GM18498 (cell line): Measurements from ENCODE around the gene IDH3G.

Experiments used
- ATAC-seq: cut with Tn5 transposase; IDR thresholded peaks from one replicate; pipeline ENCODE4 v1.9.1; 2021; ENCODE audit warnings: mild to moderate bottlenecking, moderate library complexity; ENCODE audit not compliant: unreplicated experiment

IDH3G gene

DNA sequence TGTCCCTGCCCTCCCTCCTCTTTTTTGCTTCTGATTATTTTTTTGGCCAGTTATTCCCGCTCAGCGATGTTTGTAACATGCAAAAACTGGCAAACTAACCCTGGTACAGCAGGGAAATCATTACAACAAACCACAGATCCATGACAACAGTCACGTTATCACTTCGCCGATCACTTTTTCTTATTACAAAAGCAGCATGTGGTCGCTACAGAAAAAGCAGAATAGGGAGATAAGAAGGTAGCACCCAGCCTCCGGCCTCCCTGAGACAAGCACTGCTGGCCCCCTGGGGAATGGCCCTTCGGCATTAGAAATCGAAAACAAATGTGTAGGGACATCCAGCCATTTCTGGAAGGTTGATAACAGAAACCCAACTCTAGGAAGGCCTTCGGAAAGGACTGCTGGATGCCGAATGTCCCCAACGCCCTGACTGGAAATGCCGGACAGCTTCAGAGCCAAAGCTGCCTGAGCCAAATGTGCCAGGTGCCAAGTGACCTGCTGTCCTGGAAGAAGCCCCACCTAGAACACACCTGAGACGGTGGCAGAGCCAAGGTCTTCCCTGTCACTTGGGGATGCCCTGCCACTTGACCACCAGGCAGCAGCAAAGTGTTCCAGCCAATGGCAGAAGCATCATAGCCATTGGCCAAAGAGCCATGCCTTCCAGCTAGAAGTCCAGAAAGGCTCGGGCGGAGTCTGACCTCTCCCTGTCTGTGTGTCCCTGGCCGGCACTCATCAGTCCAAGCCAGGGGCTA lies 2.9 kb downstream of the IDH3G start:
- ATAC-seq, result no peak

DNA sequence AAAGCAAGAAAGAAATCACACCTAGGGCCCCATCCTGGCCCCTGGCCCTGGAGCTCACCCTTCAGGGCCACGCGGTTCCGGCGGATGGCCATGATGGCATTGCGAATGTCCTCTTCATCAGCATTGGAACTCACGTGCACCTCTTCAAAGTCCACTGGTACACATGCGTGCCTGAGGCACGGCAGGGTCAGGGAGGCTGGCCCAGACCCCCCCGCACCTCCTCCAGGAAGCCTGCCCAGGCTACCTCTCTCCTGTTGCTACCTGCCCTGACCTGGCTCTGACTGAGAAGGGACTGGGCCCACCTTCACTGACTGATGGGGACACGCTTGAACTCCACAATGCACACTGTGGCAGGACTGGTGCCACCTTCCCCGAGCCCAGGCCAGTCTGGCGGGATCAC lies 4.5 kb downstream of the IDH3G start:
- no peak for ATAC-seq

DNA sequence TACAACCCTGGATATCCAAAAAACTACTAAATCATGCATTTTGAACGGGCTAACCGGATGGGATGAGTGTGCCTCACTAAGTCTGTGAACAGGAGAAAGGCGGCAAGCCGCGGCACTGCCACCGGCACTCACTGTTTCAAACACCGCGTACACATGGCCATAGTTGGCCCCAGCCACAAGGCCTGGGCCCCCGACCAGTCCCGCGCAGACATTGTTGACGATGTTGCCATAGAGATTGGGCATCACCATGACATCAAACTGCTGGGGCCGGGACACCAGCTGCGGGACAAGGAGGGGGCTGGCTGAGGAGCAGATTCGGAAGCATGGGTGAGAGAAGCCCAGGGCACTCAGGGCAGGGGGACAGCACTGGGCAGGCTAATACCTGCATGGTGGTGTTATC lies 7.5 kb downstream of the IDH3G start:
- no peak for ATAC-seq

DNA sequence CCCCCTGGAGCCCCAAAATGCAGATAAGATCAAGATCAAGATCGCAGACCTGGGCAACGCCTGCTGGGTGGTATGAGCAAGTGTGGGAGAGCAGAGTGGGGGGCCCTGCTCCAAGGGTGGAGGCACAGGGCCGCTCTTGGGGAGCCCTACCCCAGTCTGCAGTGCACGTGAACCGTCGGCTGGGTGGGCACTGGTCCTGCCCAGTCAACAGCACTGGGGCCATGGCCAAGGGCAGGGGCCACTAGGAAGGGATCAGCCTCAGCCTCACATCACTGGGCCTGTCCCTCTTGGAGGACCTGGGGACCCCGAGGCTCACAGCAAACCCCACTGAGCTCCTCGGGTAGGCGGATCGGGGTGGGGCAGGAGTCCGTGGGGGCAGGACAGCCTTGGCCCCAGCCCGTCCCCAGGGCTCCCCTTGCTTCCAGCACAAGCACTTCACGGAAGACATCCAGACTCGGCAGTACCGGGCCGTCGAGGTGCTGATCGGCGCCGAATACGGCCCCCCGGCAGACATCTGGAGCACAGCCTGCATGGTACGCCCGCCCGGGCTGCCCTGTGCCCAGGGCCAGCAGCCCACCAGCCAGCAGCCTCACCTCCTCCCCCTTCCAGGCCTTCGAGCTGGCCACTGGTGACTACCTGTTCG lies 9.7 kb downstream of the IDH3G start:
- ATAC-seq, result no peak

DNA sequence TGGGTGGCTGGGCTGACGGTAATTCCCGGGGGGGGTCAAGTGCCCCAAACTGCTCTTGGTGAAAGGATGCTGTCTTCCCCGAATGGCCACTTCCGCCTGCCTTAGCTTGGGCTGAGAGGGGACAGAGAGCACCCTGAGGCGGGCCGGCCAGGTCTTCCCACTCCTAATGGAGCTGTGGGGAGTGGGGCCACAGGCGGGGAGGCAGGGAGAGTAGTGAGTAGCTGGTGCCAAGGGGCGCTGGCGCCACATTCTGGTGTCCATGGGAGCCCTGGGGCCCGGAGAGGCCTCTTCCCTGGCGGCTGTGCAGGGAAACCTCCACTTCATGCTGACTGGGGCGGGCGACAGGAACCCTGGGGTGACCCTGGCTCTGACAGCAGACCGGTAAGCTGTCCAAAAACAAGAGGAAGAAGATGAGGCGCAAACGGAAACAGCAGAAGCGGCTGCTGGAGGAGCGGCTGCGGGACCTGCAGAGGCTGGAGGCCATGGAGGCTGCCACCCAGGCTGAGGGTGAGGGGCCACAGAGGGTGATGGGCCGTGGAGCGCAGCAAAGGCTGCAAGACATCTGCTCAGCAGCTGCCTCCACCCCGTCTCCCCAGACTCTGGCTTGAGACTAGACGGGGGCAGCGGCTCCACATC lies 10.7 kb downstream of the IDH3G start:
- no peak for ATAC-seq

DNA sequence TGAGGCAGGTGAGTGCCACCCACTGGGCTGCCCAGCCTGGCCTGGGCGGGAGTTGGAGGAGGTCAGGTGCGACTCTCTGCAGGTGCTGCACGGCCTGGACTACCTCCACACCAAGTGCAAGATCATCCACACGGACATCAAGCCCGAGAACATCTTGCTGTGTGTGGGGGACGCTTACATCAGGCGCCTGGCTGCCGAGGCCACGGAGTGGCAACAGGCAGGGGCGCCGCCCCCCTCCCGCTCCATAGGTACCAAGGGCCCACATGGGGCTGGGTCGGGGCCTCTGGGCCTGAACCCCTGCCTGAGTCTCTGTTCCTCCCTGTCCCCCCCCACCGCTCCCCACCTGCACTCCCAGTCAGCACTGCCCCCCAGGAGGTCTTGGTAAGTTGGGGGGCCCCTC lies 11.3 kb downstream of the IDH3G start:
- no peak for ATAC-seq

DNA sequence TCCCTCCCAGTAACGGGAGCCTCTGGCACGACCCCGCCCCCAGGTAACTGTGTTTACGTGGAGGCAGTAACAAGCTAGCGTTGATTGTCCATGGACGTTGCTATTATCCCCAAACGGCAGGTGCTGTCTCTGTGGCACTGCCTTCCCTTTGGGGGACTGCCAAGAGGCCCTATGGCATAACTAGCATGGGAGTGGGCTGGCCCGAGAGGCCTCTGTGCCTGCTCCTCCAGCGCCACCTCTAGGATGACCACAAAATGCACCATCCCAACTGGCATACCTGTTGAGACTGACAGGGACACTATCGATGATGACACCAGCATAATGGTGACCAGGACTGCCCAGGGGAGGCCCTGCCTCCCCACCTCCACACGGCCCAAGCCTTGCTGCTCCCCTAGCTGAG lies 11.9 kb downstream of the IDH3G start:
- ATAC-seq, result no peak

DNA sequence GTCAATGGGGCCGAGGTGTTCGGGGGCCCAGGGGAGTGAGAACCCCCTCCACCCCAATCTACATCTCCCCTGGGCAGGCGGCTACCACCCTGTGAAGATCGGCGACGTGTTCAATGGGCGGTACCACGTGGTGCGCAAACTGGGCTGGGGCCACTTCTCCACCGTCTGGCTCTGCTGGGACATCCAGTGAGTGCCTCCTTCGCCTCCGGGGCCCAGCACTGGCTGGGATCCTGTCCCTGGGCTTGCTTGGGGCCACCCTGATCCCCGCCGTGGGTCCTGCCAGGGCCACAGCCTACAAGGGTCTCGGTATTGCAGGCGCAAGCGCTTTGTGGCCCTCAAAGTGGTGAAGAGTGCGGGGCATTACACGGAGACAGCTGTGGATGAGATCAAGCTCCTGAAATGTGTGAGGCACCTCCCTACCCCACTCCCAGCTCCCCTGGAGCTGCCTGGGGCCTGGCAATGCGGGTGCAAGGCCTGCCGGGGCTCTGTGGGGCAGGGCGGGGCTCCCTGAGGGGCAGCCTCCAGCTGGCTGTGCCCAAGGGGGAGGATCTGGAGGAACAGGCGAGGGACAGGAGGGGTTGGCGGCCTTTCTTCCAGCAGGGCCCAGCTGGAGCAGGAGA lies 12.6 kb downstream of the IDH3G start:
- ATAC-seq, result no peak

DNA sequence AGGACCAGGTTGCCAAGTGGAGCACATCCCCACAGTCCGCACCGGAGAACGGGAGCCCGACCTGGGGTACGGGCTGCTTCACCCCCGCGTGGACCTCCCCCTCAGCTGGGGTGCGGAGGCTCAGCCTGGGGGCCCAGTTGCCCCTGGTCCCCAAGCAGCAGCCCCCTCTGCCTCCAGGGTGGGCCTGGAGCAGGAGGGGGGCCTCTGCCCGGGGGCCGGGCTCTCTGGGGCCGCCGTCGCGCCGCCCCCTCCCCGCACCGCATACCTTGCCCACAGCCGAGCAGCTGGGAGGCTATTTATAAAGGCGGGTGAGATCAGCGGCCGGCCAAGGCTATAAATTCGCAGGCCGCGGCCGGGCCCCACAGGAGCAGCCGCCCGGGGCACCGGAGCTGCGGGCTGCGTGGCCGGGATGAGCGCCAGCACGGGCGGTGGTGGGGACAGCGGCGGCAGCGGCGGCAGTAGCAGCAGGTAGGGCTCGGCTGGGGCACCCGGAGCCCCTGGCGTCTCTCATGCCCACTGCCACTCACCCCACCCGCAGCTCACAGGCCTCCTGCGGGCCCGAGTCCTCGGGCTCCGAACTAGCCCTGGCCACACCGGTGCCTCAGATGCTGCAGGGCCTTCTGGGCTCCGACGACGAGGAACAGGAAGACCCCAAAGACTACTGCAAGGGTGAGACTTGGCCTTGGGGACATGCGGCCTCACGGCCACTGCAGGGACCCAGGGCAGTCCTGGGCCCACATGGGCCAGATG lies 13.3 kb downstream of the IDH3G start, which contains the start of gene SRPK3:
Gene SRPK3, plus strand, starts transcription at position 364 of the 750 bp plus-strand sequence. Its CDS starts 46 bp downstream, at position 410.
- no peak for ATAC-seq

DNA sequence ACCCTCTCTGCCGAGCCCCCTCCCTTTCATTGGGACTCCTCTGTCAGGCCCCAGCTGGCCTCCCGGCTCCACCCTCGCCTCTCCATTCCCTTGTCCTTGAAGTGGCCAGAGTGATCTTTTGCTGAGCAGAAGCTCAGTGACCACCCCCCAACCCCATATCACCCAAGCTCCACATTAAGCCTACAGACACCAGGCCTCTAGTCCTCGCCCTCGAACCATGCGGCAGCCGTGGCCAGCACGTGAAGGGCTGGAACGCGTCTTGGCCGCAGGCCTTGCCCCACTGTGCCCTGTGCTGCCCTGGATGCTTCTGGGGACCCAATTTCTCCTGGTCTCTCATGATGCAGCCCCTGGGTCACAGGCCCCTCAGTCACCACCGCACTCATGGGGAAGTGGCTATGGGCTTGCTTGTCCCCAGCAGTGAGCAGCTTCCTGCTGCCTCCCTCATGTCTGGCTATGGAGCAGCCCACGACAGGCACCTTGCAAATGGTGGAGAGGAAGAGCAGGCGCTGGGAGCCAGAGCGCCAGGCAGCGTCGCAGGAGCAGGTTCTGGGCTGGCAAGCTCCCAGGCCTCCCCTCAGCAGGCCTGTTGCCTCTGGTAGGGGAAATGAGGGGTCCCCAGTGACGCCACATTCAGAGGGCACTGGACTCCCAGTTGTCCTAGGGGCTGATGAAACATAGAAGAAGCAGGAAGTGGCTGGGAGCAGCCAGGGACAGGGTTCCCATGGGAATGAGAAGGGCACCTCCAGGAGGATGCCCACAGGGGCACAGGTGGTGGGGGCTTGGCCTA lies 14.1 kb downstream of the IDH3G start:
- no peak for ATAC-seq

DNA sequence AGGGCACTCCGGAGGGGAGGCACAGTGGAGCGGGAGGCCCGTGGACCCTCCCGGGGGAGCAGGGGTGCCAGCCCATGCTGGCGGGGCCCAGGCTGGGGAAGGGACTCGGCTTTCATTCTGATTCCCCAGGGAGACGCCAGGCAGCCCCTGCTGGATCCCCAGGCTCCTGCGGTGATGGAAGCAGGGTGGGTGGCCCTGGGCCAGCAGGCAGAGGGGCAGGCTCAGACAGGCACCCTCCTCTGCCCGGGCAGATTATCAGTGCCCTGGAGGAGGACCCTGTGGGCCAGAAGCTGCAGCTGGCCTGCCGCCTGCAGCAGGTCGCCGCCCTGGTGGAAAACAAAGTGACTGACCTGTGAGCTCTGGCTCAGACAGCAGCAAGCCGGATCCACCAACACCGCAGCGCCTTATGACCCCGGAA lies 15.5 kb downstream of the IDH3G start:
- ATAC-seq, result no peak

DNA sequence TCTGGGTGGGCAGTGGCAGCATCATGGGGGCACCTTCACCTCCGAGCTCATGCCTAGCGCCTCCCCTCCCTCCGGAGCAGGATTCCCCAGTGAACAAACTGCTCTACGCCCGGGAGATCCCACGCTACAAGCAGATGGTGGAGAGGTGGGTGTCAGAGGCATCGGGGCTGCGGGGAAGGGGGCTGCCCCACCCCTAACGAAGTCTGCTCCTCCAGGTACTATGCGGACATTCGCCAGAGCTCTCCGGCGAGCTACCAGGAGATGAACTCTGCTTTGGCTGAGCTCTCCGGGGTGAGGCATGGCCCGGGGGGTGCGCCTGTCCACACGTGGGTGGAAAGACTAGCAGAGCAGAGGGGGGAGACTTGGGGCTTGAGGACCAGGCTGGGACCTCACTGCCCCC lies 16.0 kb downstream of the IDH3G start:
- ATAC-seq, result no peak

DNA sequence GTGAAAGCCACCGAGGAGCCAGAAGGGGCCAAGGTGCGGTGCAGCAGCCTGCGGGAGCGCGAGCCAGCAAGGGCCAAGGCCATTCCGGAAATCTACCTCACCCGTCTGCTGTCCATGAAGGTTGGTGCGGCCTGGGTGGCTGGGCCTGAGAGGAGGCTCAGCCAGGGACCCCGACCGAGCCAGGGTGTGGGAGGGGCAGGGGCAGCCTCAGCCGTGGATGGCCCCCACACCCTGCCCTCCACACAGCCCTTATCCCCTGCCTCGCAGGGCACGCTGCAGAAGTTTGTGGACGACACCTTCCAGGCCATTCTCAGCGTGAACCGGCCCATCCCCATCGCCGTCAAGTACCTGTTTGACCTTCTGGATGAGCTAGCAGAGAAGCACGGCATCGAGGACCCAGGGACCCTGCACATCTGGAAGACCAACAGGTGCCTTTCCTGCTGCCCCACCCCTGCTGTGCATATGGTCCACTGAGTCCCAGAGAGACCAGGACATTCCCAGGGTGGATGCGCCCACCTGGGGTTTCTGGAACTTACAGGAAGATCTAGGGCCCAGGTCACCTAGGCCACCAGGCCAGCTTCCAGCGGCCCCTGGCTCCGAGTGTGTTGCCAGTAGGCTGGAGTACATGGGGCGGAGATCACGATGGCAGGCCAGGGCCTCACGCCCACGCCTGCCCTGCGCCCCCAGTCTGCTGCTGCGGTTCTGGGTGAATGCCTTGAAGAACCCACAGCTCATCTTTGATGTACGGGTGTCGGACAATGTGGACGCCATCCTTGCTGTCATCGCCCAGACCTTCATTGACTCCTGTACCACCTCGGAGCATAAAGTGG lies 16.7 kb downstream of the IDH3G start:
- ATAC-seq, result no peak

DNA sequence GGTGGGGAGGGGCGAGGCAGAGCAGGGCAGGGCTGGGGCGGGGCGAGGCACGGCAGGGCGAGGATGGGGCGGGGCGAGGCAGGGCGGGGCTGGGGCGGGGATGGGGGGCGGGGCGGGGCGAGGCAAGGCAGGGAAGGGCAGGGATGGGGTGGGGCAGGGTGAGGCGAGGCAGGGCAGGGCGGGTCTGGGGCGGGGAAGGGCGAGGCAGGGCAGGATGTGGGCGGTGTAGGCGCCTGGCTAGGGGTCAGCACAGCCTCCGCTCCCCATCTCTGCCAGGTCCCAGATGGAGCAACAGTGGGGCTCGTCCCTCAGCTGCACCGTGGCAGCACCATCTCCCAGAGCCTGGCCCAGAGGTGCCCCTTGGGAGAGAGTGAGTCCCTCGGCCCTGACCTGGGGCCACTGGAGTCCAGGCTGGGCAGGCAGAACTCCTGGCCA lies 17.5 kb downstream of the IDH3G start:
- no peak for ATAC-seq

DNA sequence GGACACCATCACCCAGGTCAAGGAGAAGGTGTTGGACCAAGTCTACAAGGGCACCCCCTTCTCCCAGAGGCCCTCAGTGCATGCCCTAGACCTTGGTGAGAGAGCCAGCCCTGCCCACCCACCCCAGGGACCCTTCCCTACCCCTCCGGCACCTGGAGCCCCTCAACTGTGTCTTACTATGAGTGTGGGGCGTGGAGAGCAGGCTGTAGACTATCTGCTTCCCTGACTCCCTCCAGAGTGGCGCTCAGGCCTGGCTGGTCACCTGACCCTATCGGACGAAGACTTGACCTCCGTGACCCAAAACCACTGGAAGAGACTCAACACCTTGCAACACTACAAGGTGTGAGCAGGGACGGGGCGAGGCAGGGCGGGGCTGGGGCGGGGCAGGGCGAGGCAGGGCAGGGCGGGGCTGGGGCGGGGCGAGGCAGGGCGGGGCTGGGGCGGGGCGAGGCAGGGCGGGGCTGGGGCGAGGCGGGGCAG lies 18.0 kb downstream of the IDH3G start:
- no peak for ATAC-seq

DNA sequence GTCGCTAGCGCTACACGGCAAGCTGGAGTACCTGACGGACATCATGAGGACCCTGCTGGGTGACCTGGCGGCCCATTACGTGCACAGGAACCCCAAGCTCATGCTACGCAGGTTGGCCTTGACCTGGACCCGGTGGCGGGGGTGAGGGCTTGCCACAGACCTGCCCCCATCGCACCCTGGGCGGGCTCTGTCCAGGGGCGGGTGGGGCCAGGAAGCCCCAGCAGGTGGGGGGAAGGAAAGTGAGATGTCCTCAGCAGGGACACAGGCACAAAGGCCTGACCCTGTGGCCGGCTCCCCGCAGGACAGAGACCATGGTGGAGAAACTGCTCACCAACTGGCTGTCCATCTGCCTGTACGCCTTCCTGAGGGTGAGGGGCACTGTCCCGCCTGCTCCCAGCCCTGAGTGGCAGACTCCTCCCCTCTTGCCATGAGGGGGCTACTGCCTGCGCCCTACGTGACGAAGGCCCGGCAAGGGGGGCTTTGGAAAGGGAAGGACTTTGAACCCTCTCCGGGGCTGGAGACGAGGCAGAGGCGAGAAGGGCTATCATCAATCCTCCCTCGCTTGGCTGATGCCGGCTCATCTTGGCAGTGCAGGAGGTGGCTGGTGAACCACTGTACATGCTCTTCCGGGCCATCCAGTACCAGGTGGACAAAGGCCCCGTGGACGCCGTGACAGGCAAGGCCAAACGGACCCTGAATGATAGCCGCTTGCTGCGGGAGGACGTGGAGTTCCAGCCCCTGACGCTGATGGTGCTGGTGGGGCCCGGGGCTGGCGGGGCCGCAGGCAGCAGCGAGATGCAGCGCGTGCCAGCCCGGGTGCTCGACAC lies 18.7 kb downstream of the IDH3G start:
- ATAC-seq, result no peak

DNA sequence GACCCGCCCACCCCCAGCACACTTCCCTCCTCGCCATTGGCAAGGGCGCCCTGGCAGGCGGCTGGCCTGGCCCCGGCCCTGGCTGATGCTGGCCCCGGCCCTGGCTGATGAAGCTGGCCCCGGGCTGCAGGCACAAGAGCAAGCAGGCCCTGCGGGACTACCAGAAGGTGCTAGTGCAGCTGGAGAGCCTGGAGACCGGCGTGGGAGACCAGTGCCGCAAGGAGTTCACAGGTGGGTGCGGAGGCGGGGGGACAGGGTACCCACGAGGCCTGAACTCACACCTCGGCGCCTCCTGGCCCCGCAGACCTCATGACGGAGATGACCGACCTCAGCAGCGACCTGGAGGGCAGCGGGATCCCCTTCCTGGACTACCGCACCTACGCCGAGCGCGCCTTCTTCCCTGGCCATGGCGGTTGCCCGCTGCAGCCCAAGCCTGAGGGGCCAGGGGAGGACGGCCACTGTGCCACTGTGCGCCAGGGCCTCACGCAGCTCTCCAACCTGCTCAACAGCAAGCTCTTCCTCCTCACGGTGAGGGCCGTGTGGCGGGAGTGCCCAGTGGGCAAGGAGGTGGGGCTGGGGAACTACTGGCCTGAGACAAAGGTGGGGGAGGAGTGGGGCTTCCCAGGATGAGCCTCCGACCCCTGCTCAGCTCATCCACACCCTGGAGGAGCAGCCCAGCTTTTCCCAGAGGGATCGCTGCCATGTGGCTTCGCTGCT lies 19.4 kb downstream of the IDH3G start:
- ATAC-seq, result no peak
